ENCODE measurements around the gene DHX34.
"Not testable (repeated sequence)": the region's sequence is repeated elsewhere in the genome, so short reads cannot be mapped to it uniquely, and the experiment has no call there.

GRCh38 chr19:47383890-47384289, 34.8 kb downstream of the DHX34 start:
- not testable (repeated sequence) for TF ChIP-seq EZH2 (IDR thresholded peaks at IDR 0.05; ENCODE audit: low read depth); CTCF (conservative IDR thresholded peaks at IDR 0.05)

Measured in PC-9 (cell line).